ENCODE results near the gene ADAMTSL4.
A peak's percentile ranks its signal among the peaks of the same experiment; 100 is the strongest.

ADAMTSL4 gene

GRCh38 chr1:150514913-150515327 is 34.3 kb upstream of the ADAMTSL4 start:
- H4K20me1 ChIP-seq (ENCODE audit: insufficient read depth, low read length) = no peaks in the 10 kb centered on the region
- peak overlapping the region; percentile 18; the same call in 1 of the 2 replicates for H3K27ac ChIP-seq (ENCODE audit: low read length)
- H3K9me2 ChIP-seq (replicated peaks; ENCODE audit: insufficient read depth, low read length) = no peaks in the 10 kb centered on the region
- peak overlapping the region; percentile 87 for H3K4me3 ChIP-seq (ENCODE audit: low read length)
- H3K36me3 ChIP-seq (replicated peaks; ENCODE audit: insufficient read depth, low read length) = no peaks in the 10 kb centered on the region
- no peak for DNase-seq
- TF ChIP-seq, protein P1, sequence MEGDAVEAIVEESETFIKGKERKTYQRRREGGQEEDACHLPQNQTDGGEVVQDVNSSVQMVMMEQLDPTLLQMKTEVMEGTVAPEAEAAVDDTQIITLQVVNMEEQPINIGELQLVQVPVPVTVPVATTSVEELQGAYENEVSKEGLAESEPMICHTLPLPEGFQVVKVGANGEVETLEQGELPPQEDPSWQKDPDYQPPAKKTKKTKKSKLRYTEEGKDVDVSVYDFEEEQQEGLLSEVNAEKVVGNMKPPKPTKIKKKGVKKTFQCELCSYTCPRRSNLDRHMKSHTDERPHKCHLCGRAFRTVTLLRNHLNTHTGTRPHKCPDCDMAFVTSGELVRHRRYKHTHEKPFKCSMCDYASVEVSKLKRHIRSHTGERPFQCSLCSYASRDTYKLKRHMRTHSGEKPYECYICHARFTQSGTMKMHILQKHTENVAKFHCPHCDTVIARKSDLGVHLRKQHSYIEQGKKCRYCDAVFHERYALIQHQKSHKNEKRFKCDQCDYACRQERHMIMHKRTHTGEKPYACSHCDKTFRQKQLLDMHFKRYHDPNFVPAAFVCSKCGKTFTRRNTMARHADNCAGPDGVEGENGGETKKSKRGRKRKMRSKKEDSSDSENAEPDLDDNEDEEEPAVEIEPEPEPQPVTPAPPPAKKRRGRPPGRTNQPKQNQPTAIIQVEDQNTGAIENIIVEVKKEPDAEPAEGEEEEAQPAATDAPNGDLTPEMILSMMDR (IDR thresholded peaks at IDR 0.05; ENCODE audit: low read length) = no peak
- TF ChIP-seq EZH2 (optimal IDR thresholded peaks at IDR 0.05; ENCODE audit: low read depth, low read length) = no peak
- no peak for TF ChIP-seq EZH2phosphoT487 (IDR thresholded peaks at IDR 0.05; ENCODE audit: low read length)
- no peaks in the 10 kb centered on the region for H3K9me3 ChIP-seq (replicated peaks; ENCODE audit: insufficient read depth, low read length)
- H3K9ac ChIP-seq (ENCODE audit: low read length) = peak overlapping the region; percentile 67
- no peaks in the 10 kb centered on the region for H3K79me2 ChIP-seq (ENCODE audit: low read length)
- H2AFZ ChIP-seq (ENCODE audit: low read length) = peak overlapping the region; percentile 100
- H3K4me2 ChIP-seq (ENCODE audit: low read depth, low read length) = peak overlapping the region; percentile 96
- 0 out of 2 replicates have a peak, but pooled peaks cover 6% of the 10 kb centered on the region for H3K4me1 ChIP-seq (ENCODE audit: low read length)
- no peaks in the 10 kb centered on the region for H3F3A ChIP-seq (ENCODE audit: insufficient read depth, low read length)
- no peaks in the 10 kb centered on the region for H3K27me3 ChIP-seq (replicated peaks; ENCODE audit: insufficient read depth, low read length)

DNA sequence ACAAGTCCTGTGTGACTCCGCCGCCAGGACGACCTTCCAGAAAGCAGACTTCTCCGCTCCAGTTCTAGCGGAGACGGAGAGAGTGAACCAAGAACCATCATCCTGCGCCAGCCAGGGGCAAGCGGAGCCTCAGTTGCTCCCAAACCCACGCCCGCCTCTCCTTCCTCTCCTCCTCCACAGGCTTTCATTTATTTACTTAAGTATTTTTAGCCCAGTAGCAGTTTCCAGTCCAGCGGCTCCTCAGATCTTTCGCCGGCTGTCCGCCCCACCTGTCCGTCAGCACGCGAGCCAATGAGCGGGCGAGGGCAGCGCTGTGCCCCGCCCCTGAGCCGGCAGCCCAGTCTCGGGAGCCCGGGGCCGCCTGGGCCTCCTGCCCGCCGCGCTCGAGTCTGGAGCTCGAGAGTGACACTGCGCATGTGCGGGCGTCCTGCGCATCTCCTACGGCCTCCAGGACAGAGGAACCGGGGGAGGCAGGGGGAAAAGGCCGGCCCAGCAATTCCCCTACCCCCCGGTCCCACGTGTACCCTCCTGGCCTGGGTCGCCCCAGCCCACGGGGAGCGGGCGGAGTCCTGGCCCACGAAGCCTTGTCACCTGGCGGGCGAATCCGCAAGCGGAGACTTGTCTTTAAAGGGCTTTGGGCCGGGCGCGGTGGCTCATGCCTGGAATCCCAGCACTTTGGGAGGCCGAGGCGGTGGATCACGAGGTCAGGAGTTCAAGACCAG is 33.7 kb upstream of the ADAMTSL4 start, which contains the start of gene FALEC:
Gene FALEC, plus strand, starts transcription at position 425 of the 722 bp plus-strand sequence.
- peak; percentile 99 for DNase-seq
- TF ChIP-seq EZH2phosphoT487 (IDR thresholded peaks at IDR 0.05; ENCODE audit: low read length) (no peak), EZH2 (optimal IDR thresholded peaks at IDR 0.05; ENCODE audit: low read depth, low read length) (no peak)
- TF ChIP-seq, protein P1 (IDR thresholded peaks at IDR 0.05; ENCODE audit: low read length) = no peak
- Histone ChIP-seq H3K9me3 (replicated peaks; ENCODE audit: insufficient read depth, low read length) (no peaks in the 10 kb centered on the region), H3K9me2 (replicated peaks; ENCODE audit: insufficient read depth, low read length) (no peaks in the 10 kb centered on the region), H3K4me2 (ENCODE audit: low read depth, low read length) (peak within 1 kb of the TSS; percentile 96), H2AFZ (ENCODE audit: low read length) (peak within 1 kb of the TSS; percentile 100), H3K4me1 (ENCODE audit: low read length) (0 out of 2 replicates have a peak, but pooled peaks cover 6% of the 10 kb centered on the region), H3K27me3 (replicated peaks; ENCODE audit: insufficient read depth, low read length) (no peaks in the 10 kb centered on the region), H3K79me2 (ENCODE audit: low read length) (no peaks in the 10 kb centered on the region), H4K20me1 (ENCODE audit: insufficient read depth, low read length) (no peaks in the 10 kb centered on the region), H3K27ac (ENCODE audit: low read length) (peak within 1 kb of the TSS; percentile 18; the same call in 1 of the 2 replicates), H3F3A (ENCODE audit: insufficient read depth, low read length) (no peaks in the 10 kb centered on the region), H3K36me3 (replicated peaks; ENCODE audit: insufficient read depth, low read length) (no peaks in the 10 kb centered on the region), H3K9ac (ENCODE audit: low read length) (peak within 1 kb of the TSS; percentile 67), H3K4me3 (ENCODE audit: low read length) (peak within 1 kb of the TSS; percentile 87)

DNA sequence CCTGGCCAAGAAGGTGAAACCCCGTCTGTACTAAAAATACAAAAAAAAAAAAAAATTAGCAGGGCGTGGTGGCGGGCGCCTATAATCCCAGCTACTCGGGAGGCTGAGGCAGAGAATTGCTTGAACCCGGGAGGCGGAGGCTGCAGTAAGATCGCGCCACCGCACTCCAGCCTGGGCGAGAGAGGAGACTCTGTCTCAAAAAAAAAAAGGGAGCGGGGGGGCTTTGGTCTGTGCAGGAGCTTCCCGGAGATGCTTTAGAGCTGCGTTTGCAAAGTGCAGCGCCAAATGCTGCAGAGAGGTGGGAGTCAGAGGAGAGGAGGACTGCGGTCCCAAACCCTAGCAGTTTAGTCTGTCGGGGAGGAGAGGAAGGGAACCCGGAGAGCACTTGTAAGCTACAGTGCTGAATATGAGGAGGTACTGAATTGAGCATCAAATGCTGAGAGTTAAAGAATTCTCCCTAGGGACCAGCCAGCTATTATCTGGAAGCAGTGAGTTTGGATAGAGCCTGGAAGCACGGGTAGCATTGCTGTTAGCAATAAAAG is 33.1 kb upstream of the ADAMTSL4 start:
- Histone ChIP-seq H3K9ac (ENCODE audit: low read length) (peak overlapping the region; percentile 58; the same call in 1 of the 2 replicates), H3K9me2 (replicated peaks; ENCODE audit: insufficient read depth, low read length) (no peaks in the 10 kb centered on the region), H3K9me3 (replicated peaks; ENCODE audit: insufficient read depth, low read length) (no peaks in the 10 kb centered on the region), H3K36me3 (replicated peaks; ENCODE audit: insufficient read depth, low read length) (no peaks in the 10 kb centered on the region), H4K20me1 (ENCODE audit: insufficient read depth, low read length) (no peaks in the 10 kb centered on the region), H3K4me2 (ENCODE audit: low read depth, low read length) (peak overlapping the region; percentile 96), H3K27ac (ENCODE audit: low read length) (no peak overlapping the region), H3K4me1 (ENCODE audit: low read length) (0 out of 2 replicates have a peak, but pooled peaks cover 6% of the 10 kb centered on the region), H3K27me3 (replicated peaks; ENCODE audit: insufficient read depth, low read length) (no peaks in the 10 kb centered on the region), H3K79me2 (ENCODE audit: low read length) (no peaks in the 10 kb centered on the region), H3F3A (ENCODE audit: insufficient read depth, low read length) (no peaks in the 10 kb centered on the region), H3K4me3 (ENCODE audit: low read length) (peak overlapping the region; percentile 87), H2AFZ (ENCODE audit: low read length) (peak overlapping the region; percentile 92)
- TF ChIP-seq, protein P1 (IDR thresholded peaks at IDR 0.05; ENCODE audit: low read length) = no peak
- TF ChIP-seq EZH2phosphoT487 (IDR thresholded peaks at IDR 0.05; ENCODE audit: low read length) (no peak), EZH2 (optimal IDR thresholded peaks at IDR 0.05; ENCODE audit: low read depth, low read length) (no peak)
- peak; percentile 20 for DNase-seq

Data from MM.1S (cell line).